Ishikawa (cell line): ENCODE measurements around the gene NRXN3.

Source experiments
- CEBPB ChIP-seq: IDR thresholded peaks from 2 replicates; pipeline ENCODE4 v1.6.1; 2012
- CREB1 ChIP-seq: IDR thresholded peaks from 2 replicates; pipeline ENCODE4 v1.6.1; 2012; ENCODE audit warnings: low read depth
- EGR1 ChIP-seq: IDR thresholded peaks from 2 replicates; pipeline ENCODE4 v1.6.1; 2012
- EP300 ChIP-seq: IDR thresholded peaks from 2 replicates; pipeline ENCODE4 v1.6.1; 2012; ENCODE audit warnings: borderline replicate concordance
- FOXM1 ChIP-seq: IDR thresholded peaks from 2 replicates; pipeline ENCODE4 v1.6.1; 2012; ENCODE audit warnings: low read depth, borderline replicate concordance
- NFIC ChIP-seq: IDR thresholded peaks from 2 replicates; pipeline ENCODE4 v1.6.1; 2012
- RAD21 ChIP-seq: IDR thresholded peaks from 2 replicates; pipeline ENCODE4 v1.6.1; 2012; ENCODE audit warnings: low read depth
- TAF1 ChIP-seq: IDR thresholded peaks from 2 replicates; pipeline ENCODE4 v1.6.1; 2012; ENCODE audit warnings: low read depth, mild to moderate bottlenecking
- TCF12 ChIP-seq: IDR thresholded peaks from 2 replicates; pipeline ENCODE4 v1.6.1; 2012; ENCODE audit warnings: low read depth
- TEAD4 ChIP-seq: IDR thresholded peaks from 2 replicates; pipeline ENCODE4 v1.6.1; 2012
- YY1 ChIP-seq: IDR thresholded peaks from 2 replicates; pipeline ENCODE4 v1.6.1; 2012; ENCODE audit warnings: low read depth
- TF ChIP-seq, protein P1 (sequence below): IDR thresholded peaks from 2 replicates; pipeline ENCODE4 v1.6.1; 2012
- TF ChIP-seq, protein P2 (sequence below): IDR thresholded peaks from 2 replicates; pipeline ENCODE4 v1.6.1; 2012; ENCODE audit warnings: low read depth, mild to moderate bottlenecking

DNA sequence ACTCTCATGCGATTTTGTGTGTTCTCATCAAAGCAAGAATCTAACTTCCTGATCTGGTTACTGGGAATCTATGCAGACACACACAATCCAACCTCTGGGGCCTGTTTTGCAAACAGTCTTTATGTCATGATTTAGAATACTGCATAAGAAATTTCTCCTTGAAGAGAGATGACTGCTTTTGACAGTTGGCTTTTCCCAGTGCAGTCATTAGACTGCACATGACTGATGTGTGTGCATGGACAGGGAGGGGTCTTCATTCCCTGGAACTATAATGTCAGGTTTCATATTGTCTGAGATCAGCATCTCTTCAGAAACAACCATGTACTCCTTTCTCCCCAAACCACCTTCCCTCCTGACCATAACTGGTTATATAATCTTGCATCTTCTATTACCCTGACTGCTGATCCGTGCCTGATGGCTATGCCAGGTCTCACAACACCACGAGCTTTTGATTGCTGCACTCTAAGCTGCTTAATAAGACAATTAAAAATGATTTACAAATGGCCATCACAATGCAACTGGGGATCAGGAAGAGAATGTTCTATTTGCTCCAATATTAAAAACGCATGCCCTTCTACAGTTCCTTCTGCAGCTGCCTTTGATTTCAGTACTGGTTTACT lies 995.4 kb downstream of the NRXN3 start:
- no peak for TF ChIP-seq CEBPB
- no peak for TF ChIP-seq RAD21
- TF ChIP-seq EP300 = no peak
- TF ChIP-seq, protein P1, sequence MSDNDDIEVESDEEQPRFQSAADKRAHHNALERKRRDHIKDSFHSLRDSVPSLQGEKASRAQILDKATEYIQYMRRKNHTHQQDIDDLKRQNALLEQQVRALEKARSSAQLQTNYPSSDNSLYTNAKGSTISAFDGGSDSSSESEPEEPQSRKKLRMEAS = no peak
- TF ChIP-seq TEAD4 = no peak
- TF ChIP-seq NFIC = no peak
- TF ChIP-seq, protein P2, sequence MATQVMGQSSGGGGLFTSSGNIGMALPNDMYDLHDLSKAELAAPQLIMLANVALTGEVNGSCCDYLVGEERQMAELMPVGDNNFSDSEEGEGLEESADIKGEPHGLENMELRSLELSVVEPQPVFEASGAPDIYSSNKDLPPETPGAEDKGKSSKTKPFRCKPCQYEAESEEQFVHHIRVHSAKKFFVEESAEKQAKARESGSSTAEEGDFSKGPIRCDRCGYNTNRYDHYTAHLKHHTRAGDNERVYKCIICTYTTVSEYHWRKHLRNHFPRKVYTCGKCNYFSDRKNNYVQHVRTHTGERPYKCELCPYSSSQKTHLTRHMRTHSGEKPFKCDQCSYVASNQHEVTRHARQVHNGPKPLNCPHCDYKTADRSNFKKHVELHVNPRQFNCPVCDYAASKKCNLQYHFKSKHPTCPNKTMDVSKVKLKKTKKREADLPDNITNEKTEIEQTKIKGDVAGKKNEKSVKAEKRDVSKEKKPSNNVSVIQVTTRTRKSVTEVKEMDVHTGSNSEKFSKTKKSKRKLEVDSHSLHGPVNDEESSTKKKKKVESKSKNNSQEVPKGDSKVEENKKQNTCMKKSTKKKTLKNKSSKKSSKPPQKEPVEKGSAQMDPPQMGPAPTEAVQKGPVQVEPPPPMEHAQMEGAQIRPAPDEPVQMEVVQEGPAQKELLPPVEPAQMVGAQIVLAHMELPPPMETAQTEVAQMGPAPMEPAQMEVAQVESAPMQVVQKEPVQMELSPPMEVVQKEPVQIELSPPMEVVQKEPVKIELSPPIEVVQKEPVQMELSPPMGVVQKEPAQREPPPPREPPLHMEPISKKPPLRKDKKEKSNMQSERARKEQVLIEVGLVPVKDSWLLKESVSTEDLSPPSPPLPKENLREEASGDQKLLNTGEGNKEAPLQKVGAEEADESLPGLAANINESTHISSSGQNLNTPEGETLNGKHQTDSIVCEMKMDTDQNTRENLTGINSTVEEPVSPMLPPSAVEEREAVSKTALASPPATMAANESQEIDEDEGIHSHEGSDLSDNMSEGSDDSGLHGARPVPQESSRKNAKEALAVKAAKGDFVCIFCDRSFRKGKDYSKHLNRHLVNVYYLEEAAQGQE = no peak
- no peak for TF ChIP-seq YY1
- no peak for TF ChIP-seq TCF12
- TF ChIP-seq EGR1 = no peak
- no peak for TF ChIP-seq TAF1
- no peak for TF ChIP-seq CREB1
- no peak for TF ChIP-seq FOXM1
